Endodermal cell (in vitro differentiated cells): ENCODE measurements around the gene MAGEA2. TPM values are rescaled to one million over a fixed set of nuclear protein-coding genes. Genes with fewer than 3 reads are reported as not detected.
"Not testable (repeated sequence)": the region's sequence is repeated elsewhere in the genome, so short reads cannot be mapped to it uniquely, and the experiment has no call there.

ENCODE experiments used
- DNase-seq: peaks from one replicate; pipeline ENCODE4 v3.0.0-alpha.2; 2017
- H3K27ac ChIP-seq: 2 replicates; pipeline ENCODE4 v1.5.1; 2013; ENCODE audit warnings: mild to moderate bottlenecking, low read depth, low read length, moderate library complexity
- H3K27me3 ChIP-seq: 2 replicates; pipeline ENCODE4 v1.6.1; 2013; ENCODE audit warnings: mild to moderate bottlenecking, low read length, moderate library complexity; ENCODE audit not compliant: insufficient read depth, control insufficient read depth, poor library complexity, severe bottlenecking
- H3K36me3 ChIP-seq: 2 replicates; pipeline ENCODE4 v1.7.0; 2013; ENCODE audit warnings: mild to moderate bottlenecking, low read length, moderate library complexity; ENCODE audit not compliant: control insufficient read depth, insufficient read depth
- H3K4me1 ChIP-seq: one replicate; pipeline ENCODE4 v1.7.0; 2013; ENCODE audit warnings: low read length; ENCODE audit not compliant: control insufficient read depth, insufficient read depth
- H3K4me3 ChIP-seq: 2 replicates; pipeline ENCODE4 v1.5.1; 2013; ENCODE audit warnings: mild to moderate bottlenecking, low read length, moderate library complexity
- H3K9ac ChIP-seq: 2 replicates; pipeline ENCODE4 v1.6.1; 2013; ENCODE audit warnings: mild to moderate bottlenecking, low read length, moderate library complexity; ENCODE audit not compliant: poor library complexity, severe bottlenecking; ENCODE audit errors: extremely low read depth
- H3K9me3 ChIP-seq: 2 replicates; pipeline ENCODE4 v1.6.1; 2013; ENCODE audit warnings: mild to moderate bottlenecking, low read length, moderate library complexity; ENCODE audit not compliant: control insufficient read depth
- H3K27ac Mint-ChIP-seq: 2 replicates; pipeline ENCODE4 v1.8.0; 2020; ENCODE audit warnings: mixed read lengths
- H3K27me3 Mint-ChIP-seq: 2 replicates; pipeline ENCODE4 v1.8.0; 2021; ENCODE audit warnings: mild to moderate bottlenecking, mixed read lengths; ENCODE audit not compliant: insufficient read depth
- H3K36me3 Mint-ChIP-seq: 2 replicates; pipeline ENCODE4 v1.8.0; 2020; ENCODE audit warnings: low read depth, mixed read lengths
- H3K4me1 Mint-ChIP-seq: 2 replicates; pipeline ENCODE4 v1.8.0; 2020; ENCODE audit warnings: mixed read lengths
- H3K4me3 Mint-ChIP-seq: 2 replicates; pipeline ENCODE4 v1.8.0; 2020; ENCODE audit warnings: mild to moderate bottlenecking, moderate library complexity, mixed read lengths
- H3K9me3 Mint-ChIP-seq: 2 replicates; pipeline ENCODE4 v1.8.0; 2020; ENCODE audit warnings: mild to moderate bottlenecking, mixed read lengths
- WGBS, 2 experiments: methylation state at CpG; one replicate each; pipeline versions ENCODE4 v1.1.5 to v1.1.7; 2013; ENCODE audit warnings: missing lambda C conversion rate in 2 of 2, mixed read lengths in 1 of 2; ENCODE audit not compliant: insufficient coverage in 1 of 2, insufficient read length in 1 of 2; 5-methylcytosine and 5-hydroxymethylcytosine counted together
- total RNA-seq, 2 donors: library from RNA; stranded (reverse); fragmentation: NEBNext Ultra II Directional in 1 of 2; extraction: Animal tissue kit (Norgen Biotek cat#: 25700) in 1 of 2; gene quantifications; 2 replicates in 1 of 2; 3 replicates in 1 of 2; pipeline ENCODE4 v1.2.1, GENCODE V29; 2021
- TF ChIP-seq, protein P1 (sequence below): fragments of 200-600 bp; sonication (generic); conservative IDR thresholded peaks from 2 replicates; pipeline ENCODE4 v1.5.0; 2021; ENCODE audit warnings: antibody characterized with exemption, mild to moderate bottlenecking

MAGEA2 gene
- total RNA-seq, 2 donors from 2014 or later, result 0.53 TPM; not detected in 1

DNA sequence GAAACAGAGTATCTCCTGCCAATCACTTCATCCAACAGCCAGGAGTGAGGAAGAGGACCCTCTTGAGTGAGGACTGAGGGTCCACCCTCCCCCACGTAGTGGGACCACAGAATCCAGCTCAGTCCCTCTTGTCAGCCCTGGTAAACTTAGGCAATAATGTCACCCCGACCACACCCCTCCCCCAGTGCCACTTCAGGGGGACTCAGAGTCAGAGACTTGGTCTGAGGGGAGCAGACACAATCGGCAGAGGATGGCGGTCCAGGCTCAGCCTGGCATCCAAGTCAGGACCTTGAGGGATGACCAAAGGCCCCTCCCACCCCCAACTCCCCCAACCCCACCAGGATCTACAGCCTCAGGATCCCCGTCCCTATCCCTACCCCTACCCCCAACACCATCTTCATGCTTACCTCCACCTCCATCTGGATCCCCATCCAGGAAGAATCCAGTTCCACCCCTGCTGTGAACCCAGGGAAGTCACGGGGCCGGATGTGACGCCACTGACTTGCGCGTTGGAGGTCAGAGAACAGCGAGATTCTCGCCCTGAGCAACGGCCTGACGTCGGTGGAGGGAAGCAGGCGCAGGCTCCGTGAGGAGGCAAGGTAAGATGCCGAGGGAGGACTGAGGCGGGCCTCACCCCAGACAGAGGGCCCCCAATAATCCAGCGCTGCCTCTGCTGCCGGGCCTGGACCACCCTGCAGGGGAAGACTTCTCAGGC, 20.2 kb downstream of the MAGEA2 start, which contains the start of the genes CSAG1 and MAGEA12:
Gene CSAG1 (minus strand): TSS at position 461 of the 715 bp plus-strand sequence. CDS start 1,261 bp downstream, outside the sequence.
Gene MAGEA12 (plus strand): TSS at position 497 of the 715 bp plus-strand sequence. CDS start 2,405 bp downstream, outside the sequence.
- no peaks in the 10 kb centered on the region for H3K4me1 ChIP-seq
- no peak within 1 kb of the TSS for H3K4me3 ChIP-seq
- no peak within 1 kb of the TSS for H3K9ac ChIP-seq
- H3K27ac Mint-ChIP-seq, result no peak within 1 kb of the TSS
- H3K27me3 Mint-ChIP-seq, result peaks cover 3% of the 10 kb centered on the region
- H3K36me3 ChIP-seq, result no peaks in the 10 kb centered on the region
- no peaks in the 10 kb centered on the region for H3K36me3 Mint-ChIP-seq
- no peak for DNase-seq
- 94% methylated on average over 7 of the region's 21 CpGs; no CpG with 5 or more reads in 1 of the 2 experiments for WGBS, 2 experiments
- H3K27me3 ChIP-seq, result no peaks in the 10 kb centered on the region
- peaks cover 52% of the 10 kb centered on the region for H3K9me3 Mint-ChIP-seq
- TF ChIP-seq, protein P1, sequence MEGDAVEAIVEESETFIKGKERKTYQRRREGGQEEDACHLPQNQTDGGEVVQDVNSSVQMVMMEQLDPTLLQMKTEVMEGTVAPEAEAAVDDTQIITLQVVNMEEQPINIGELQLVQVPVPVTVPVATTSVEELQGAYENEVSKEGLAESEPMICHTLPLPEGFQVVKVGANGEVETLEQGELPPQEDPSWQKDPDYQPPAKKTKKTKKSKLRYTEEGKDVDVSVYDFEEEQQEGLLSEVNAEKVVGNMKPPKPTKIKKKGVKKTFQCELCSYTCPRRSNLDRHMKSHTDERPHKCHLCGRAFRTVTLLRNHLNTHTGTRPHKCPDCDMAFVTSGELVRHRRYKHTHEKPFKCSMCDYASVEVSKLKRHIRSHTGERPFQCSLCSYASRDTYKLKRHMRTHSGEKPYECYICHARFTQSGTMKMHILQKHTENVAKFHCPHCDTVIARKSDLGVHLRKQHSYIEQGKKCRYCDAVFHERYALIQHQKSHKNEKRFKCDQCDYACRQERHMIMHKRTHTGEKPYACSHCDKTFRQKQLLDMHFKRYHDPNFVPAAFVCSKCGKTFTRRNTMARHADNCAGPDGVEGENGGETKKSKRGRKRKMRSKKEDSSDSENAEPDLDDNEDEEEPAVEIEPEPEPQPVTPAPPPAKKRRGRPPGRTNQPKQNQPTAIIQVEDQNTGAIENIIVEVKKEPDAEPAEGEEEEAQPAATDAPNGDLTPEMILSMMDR, result no peak
- H3K9me3 ChIP-seq, result no peaks in the 10 kb centered on the region
- no peak within 1 kb of the TSS for H3K27ac ChIP-seq
- no peak within 1 kb of the TSS for H3K4me3 Mint-ChIP-seq
- no peaks in the 10 kb centered on the region for H3K4me1 Mint-ChIP-seq

DNA sequence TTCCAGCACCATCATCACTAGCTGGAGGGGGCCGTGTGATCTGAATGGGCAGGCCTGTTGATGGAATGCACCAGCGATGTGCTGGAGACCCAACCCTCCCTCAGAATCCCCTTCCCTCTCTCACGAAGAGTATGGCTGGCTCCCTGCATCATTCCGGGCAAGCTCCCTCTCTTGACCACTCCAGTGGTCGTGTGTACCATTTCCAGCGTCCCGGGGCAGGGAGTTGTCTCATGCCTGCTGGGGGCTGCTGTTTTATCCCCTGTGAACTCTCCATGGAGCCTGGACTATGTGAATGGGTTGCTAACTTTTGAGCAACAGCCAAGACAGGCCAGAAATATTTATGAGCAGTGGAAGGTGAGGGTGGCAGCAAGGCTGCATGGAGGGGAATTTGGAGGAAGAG, 28.2 kb downstream of the MAGEA2 start:
- TF ChIP-seq, protein P1, result no peak
- DNase-seq, result peak; percentile 53
- H3K27me3 Mint-ChIP-seq, result no peaks in the 10 kb centered on the region
- Histone ChIP-seq H3K36me3 (no peaks in the 10 kb centered on the region), H3K27ac (no peak overlapping the region), H3K9me3 (no peaks in the 10 kb centered on the region), H3K27me3 (no peaks in the 10 kb centered on the region), H3K4me1 (no peaks in the 10 kb centered on the region), H3K4me3 (no peak overlapping the region), H3K9ac (no peak overlapping the region)
- H3K27ac Mint-ChIP-seq, result no peak overlapping the region
- H3K9me3 Mint-ChIP-seq, result peaks cover 32% of the 10 kb centered on the region
- no peak overlapping the region for H3K4me3 Mint-ChIP-seq
- no peaks in the 10 kb centered on the region for H3K4me1 Mint-ChIP-seq
- no peaks in the 10 kb centered on the region for H3K36me3 Mint-ChIP-seq
- 75% methylated on average over 7 of the region's 7 CpGs; no CpG with 5 or more reads in 1 of the 2 experiments for WGBS, 2 experiments

DNA sequence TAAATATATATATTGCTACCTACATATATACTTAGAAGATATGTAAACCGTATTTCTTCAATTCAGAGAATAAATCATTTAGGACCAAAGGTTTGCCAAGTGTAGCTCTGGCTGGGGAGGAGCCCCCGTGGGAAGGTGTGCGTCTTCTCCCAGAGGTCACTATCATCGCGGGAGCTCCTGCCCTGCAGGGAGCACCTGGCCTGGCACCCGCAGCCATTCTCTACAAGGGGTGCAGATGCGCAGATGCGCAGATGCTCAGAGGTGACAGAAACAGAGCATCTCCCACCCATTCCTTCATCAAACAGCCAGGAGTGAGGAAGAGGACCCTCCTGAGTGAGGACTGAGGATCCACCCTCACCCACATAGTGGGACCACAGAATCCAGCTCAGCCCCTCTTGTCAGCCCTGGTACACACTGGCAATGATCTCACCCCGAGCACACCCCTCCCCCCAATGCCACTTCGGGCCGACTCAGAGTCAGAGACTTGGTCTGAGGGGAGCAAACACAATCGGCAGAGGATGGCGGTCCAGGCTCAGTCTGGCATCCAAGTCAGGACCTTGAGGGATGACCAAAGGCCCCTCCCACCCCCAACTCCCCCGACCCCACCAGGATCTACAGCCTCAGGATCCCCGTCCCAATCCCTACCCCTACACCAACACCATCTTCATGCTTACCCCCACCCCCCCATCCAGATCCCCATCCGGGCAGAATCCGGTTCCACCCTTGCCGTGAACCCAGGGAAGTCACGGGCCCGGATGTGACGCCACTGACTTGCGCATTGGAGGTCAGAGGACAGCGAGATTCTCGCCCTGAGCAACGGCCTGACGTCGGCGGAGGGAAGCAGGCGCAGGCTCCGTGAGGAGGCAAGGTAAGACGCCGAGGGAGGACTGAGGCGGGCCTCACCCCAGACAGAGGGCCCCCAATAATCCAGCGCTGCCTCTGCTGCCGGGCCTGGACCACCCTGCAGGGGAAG, 39.5 kb downstream of the MAGEA2 start, which contains the start of gene MAGEA2B:
Gene MAGEA2B (plus strand): TSS at position 814 of the 973 bp plus-strand sequence. CDS start 2,479 bp downstream, outside the sequence.
- not testable (repeated sequence) for H3K36me3 Mint-ChIP-seq, H3K27me3 Mint-ChIP-seq, H3K9me3 ChIP-seq, H3K9ac ChIP-seq, H3K4me3 ChIP-seq, DNase-seq, H3K4me1 Mint-ChIP-seq, H3K27me3 ChIP-seq, H3K27ac Mint-ChIP-seq, H3K36me3 ChIP-seq, H3K4me1 ChIP-seq, H3K4me3 Mint-ChIP-seq, H3K27ac ChIP-seq, H3K9me3 Mint-ChIP-seq
- WGBS, 2 experiments, result no CpG with 5 or more reads among the region's 35 CpGs

DNA sequence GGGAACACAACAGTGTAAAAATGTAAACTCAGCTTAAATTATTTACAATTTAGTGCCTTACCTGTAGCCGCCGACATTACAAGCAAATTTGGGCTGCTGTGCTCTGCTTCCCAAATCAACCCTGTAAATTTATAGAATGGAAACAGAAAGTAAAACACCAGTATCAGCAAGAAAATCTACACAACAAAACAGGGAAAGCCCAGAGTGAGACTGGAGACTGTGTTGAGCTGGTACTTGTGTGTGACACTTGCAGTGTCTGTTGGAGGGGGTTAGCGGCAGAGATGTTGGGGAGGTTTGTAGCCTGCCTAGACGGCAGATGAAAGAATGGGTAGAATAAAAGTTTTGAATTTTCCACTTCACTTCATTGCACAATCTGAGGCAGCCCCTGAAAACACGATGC, 40.4 kb downstream of the MAGEA2 start:
- H3K9me3 Mint-ChIP-seq, result not testable (repeated sequence)

DNA sequence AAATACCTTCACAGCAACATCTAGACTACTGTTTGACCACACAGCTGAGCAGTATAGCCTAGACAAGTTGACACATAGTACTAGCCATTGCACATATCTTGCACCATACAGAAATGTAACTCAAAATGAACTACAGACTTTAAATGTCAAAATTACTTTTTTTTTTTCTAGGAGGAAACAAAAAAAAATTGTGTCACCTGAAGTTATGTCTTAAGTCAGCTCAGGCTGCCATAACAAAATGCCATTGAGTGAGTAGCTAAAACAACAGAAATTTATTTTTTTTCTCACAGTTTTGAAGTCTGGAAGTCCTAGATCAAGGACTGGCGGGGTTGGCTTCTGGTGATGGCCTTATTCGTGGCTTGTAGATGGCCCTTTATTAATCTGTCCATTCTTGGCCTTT, 44.5 kb downstream of the MAGEA2 start, which contains the start of gene CSAG2:
Gene CSAG2 (minus strand): TSS at position 101 of the 400 bp plus-strand sequence. CDS start 161 bp downstream, outside the sequence.
- H3K27me3 ChIP-seq, H3K27ac Mint-ChIP-seq, H3K4me3 ChIP-seq, H3K4me1 Mint-ChIP-seq, H3K27me3 Mint-ChIP-seq, H3K27ac ChIP-seq, H3K9me3 Mint-ChIP-seq, H3K4me3 Mint-ChIP-seq, H3K36me3 ChIP-seq, H3K9ac ChIP-seq, H3K36me3 Mint-ChIP-seq, H3K9me3 ChIP-seq, DNase-seq, H3K4me1 ChIP-seq: not testable (repeated sequence)
- WGBS, 2 experiments, result no CpG with 5 or more reads among the region's 2 CpGs

More for the DNA sequence above, 40.4 kb downstream of the MAGEA2 start:
- H3K27ac ChIP-seq, H3K9me3 ChIP-seq, DNase-seq, H3K4me1 ChIP-seq, H3K36me3 Mint-ChIP-seq, H3K9ac ChIP-seq, H3K27me3 ChIP-seq, H3K4me1 Mint-ChIP-seq, H3K4me3 Mint-ChIP-seq, H3K4me3 ChIP-seq, H3K36me3 ChIP-seq, H3K27me3 Mint-ChIP-seq, H3K27ac Mint-ChIP-seq: not testable (repeated sequence)
- WGBS, 2 experiments, result no CpG with 5 or more reads among the region's 5 CpGs
